ENCODE results near the gene NBPF11.
"Not testable (repeated sequence)": the region's sequence is repeated elsewhere in the genome, so short reads cannot be mapped to it uniquely, and the experiment has no call there.

DNA sequence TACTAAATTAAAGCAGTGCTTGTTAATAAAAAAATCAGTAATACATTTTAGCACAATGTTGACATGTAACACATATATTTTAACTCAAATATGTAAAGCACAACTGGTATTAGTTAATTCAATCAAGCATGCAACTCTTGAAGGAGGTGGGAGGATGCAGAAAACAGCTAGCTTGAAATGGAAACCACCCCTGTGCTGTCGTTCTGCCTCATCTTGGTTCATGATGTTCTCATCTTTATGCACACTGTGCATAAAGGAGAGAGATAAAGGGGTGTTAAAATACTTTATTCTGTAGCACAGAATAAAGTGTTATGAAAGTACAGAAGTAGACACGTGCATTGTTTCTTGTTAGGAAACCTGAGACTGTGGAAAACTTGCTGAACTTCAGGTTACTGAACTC lies 23.3 kb upstream of the NBPF11 start:
- not testable (repeated sequence) for TF ChIP-seq CTCF (IDR thresholded peaks at IDR 0.05; ENCODE audit: low read depth, low read length)
- TF ChIP-seq, protein P1, sequence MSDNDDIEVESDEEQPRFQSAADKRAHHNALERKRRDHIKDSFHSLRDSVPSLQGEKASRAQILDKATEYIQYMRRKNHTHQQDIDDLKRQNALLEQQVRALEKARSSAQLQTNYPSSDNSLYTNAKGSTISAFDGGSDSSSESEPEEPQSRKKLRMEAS (IDR thresholded peaks at IDR 0.05; ENCODE audit: low read depth, low read length): not testable (repeated sequence)

Measured in NB4 (cell line).